ENCODE data around the gene ZBTB17.

The ZBTB17 gene

DNA sequence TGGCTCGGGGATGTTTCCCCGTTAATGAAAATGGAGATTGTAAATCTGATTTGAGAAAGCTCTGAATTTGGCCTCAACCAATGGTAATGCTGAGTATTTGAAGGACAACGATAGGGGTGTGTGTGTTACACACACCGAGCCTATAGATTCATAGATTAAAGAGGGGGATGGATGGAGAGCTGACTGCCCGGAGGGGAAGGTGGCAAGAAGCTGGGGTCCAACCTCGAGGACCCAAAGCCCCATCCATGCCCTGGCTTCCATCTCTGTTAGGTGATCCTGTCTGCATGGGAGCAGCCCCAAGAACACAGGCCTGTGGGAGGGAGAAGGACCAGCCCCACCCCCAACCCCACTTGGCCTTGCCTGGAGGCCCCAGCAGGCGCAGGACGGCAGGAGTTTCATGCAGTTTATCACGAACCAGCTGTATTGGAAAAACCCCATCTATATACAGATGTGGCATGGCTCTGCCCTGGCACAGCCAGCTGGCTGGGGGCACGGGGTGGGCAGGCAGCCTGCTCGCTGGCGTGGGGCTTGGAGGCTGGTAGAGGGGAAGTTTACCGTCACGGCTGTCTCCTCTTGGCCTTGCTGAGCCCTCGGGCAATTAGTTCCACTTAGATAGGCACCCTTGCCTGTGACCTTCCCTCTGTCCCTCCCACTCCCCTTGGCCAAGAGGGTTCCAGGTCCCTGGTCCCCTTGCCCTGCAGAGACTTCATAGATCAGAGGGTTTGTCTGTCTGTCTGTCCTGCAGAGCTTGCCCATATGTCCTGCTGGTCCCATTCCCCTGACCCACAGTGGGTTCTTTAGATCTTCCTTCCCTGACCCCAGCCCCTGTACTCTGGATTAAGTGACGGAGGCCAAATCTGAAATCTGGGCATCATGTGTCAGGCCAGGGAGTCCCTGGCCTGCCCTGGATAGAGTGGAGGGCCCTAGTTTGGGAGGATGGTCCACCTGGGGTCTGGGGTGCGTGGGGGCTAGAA, 38.9 kb upstream of the ZBTB17 start:
- no peak for TF ChIP-seq CTCF (IDR thresholded peaks at IDR 0.05; ENCODE audit: low read depth, low read length)
- DNase-seq (ENCODE audit: extremely low read depth, low read depth): no peak

DNA sequence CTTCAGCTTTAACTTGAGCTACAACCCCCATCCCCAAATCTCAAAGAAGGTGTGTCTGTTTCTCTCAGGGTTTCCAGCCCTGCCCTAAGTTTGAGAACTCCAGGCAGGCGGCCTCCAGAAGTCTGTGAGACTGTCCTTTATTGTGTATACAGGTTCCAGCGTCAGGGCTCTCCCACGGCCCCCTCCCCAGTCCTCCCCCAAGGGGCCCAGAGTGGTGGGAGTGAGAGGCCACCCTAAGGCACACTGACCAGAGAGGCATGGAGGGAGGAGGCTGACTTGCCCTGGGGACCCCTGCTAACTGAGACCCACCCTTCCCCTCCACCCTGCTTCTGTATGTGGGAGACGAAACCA, 38.0 kb upstream of the ZBTB17 start:
- DNase-seq (ENCODE audit: extremely low read depth, low read depth): no peak
- TF ChIP-seq CTCF (IDR thresholded peaks at IDR 0.05; ENCODE audit: low read depth, low read length): no peak

DNA sequence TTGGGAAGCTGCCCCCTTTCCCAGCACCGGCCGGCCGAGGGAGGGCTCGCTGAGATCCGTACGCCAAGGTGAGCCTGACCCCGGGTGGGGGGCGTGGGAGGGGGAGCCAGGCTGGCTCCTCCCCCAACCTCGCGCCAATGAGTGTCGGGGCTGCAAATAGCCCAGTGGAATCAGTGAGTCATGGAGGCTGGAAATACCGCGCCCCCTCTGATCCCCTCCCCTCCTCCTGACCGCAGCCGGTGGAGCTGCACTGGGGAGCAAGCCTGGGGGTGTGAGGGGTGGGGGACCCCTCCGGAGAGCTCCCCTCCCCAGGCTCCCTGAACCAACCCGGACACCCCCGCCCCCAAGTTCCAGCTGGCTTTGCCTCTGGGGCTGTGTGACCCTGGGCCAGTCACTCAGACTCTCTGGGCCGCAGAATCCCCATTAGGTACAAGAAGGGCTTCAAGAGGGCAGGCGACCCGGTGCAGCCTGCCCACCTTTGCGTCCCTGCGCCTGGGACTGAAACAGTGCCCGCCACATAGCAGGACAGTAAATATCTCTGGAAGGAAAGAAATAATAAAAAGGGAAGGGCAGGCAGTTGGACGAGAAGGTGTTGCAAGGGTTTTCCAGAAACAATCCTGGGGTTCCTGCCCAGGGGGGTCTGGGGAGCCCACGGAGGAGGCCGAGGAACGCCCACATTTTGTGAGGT, 37.5 kb upstream of the ZBTB17 start:
- no peak for DNase-seq (ENCODE audit: extremely low read depth, low read depth)
- no peak for TF ChIP-seq CTCF (IDR thresholded peaks at IDR 0.05; ENCODE audit: low read depth, low read length)

GRCh38 chr1:16012590-16013219, 36.8 kb upstream of the ZBTB17 start:
- TF ChIP-seq CTCF (IDR thresholded peaks at IDR 0.05; ENCODE audit: low read depth, low read length): no peak
- DNase-seq (ENCODE audit: extremely low read depth, low read depth): no peak

DNA sequence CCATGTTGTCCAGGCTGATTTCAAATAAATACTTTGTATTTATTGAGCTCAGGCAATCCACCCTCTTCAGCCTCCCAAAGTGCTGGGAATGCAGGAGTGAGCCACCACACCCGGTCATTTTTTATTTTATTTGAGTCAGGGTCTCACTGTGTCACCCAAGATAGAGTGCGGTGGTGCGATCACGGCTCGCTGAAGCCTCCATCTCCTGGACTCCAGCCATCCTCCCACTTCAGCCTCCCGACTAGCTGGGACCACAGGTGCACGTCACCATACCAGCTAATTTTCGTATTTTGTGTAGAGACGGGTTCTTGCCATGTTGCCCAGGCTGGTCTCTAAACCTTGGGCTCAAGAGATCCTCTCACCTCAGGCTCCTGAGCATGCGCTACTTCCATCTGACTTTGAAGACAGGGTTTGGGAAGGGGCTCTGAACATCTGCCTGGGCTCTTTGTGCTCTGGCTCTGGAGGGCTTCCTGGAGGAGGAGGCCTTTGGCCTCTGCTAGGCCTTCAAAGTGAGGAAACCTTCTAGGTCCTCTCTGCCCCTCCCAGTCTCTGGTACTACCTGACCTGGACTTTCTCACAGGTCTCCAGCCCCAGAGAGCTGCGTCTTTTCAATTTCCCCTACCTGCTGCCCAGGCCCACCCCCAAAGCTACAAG, 36.2 kb upstream of the ZBTB17 start:
- no peak for TF ChIP-seq CTCF (IDR thresholded peaks at IDR 0.05; ENCODE audit: low read depth, low read length)
- DNase-seq (ENCODE audit: extremely low read depth, low read depth): no peak

DNA sequence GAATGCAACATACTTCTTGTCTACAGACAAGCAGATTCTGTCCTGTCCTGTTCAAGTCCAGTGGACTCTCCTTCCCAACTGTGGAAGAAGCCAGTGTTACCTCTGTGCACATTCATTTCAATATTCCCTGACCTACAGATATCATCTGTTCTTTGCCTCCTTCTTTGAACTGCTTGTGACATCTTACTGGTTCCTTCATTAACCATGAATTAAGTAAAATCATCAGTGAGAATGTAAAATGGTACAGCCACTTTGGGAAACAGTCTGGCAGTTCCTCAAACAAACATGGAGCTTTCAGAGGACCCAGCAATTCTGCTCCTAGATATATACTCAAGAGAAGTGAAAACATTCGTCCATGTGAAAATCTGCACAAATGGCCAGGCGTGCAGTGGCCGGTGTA, 34.9 kb upstream of the ZBTB17 start:
- DNase-seq (ENCODE audit: extremely low read depth, low read depth): no peak
- no peak for TF ChIP-seq CTCF (IDR thresholded peaks at IDR 0.05; ENCODE audit: low read depth, low read length)

Measured in AG09319 (cell line).